NOMO-1 treated with DMSO at 0.1 percent for 48 hours (cell line): ENCODE measurements around the gene TBC1D16.
A peak's percentile ranks its signal among the peaks of the same experiment; 100 is the strongest.
"Not testable (repeated sequence)": the region's sequence is repeated elsewhere in the genome, so short reads cannot be mapped to it uniquely, and the experiment has no call there.

Experiments used
- DNase-seq: peaks from one replicate; lab custom pipeline; 2025; ENCODE audit not compliant: unreplicated experiment; lab: John Stamatoyannopoulos, UW

The TBC1D16 gene

GRCh38 chr17:79975498-79976134, 60.1 kb downstream of the TBC1D16 start:
- no peak for DNase-seq

GRCh38 chr17:79974566-79975497, 60.8 kb downstream of the TBC1D16 start:
- no peak for DNase-seq

GRCh38 chr17:79971651-79972050, 64.0 kb downstream of the TBC1D16 start:
- DNase-seq, result no peak

GRCh38 chr17:79970576-79971068, 65.0 kb downstream of the TBC1D16 start:
- DNase-seq, result peak; percentile 47

- no peak for DNase-seq
Observed at GRCh38 chr17:79969906-79970305, 65.8 kb downstream of the TBC1D16 start.

- no peak for DNase-seq
Observed at GRCh38 chr17:79968116-79968515, 67.6 kb downstream of the TBC1D16 start.

- no peak for DNase-seq
Observed at GRCh38 chr17:79966681-79967080, 69.0 kb downstream of the TBC1D16 start.

GRCh38 chr17:79965806-79966205, 69.9 kb downstream of the TBC1D16 start:
- no peak for DNase-seq

- DNase-seq, result not testable (repeated sequence)
Observed at GRCh38 chr17:79962467-79962866, 73.2 kb downstream of the TBC1D16 start.

- DNase-seq, result not testable (repeated sequence)
Observed at GRCh38 chr17:79961567-79961966, 74.1 kb downstream of the TBC1D16 start.

GRCh38 chr17:79960788-79961522, 74.7 kb downstream of the TBC1D16 start:
- no peak for DNase-seq

- DNase-seq, result no peak
Observed at GRCh38 chr17:79959042-79959441, 76.6 kb downstream of the TBC1D16 start.

- no peak for DNase-seq
Observed at GRCh38 chr17:79956853-79957252, 78.8 kb downstream of the TBC1D16 start.

- DNase-seq, result not testable (repeated sequence)
Observed at GRCh38 chr17:79956441-79956735, 79.3 kb downstream of the TBC1D16 start.

- DNase-seq, result no peak
Observed at GRCh38 chr17:79955691-79956440, 79.8 kb downstream of the TBC1D16 start.

GRCh38 chr17:79955167-79955549, 80.5 kb downstream of the TBC1D16 start:
- DNase-seq, result no peak

GRCh38 chr17:79954281-79955166, 81.1 kb downstream of the TBC1D16 start:
- no peak for DNase-seq

GRCh38 chr17:79953335-79953734, 82.3 kb downstream of the TBC1D16 start:
- DNase-seq, result no peak

- no peak for DNase-seq
Observed at GRCh38 chr17:79952901-79953300, 82.8 kb downstream of the TBC1D16 start.
